ENCODE results near the gene CSTF1.

DNA sequence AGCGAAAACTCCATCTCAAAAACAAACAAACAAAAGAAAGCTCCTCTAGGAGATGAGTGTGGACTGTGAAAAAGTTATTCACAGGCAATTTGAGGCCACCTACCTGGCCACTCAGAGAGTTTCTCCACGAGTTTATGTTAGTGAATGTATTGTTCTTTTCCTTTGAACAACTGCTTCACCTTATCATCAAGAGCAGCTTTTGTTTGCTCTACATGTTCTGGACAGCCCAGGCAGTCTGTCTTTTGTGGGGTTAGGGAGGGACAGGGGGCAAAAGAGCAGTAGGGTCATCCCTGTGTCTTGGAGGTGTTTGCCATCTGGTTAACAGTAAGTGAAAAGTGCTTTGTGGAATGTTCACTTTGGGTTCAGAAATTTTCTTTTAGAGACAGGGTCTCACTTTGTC is 27.6 kb downstream of the CSTF1 start:
- TF ChIP-seq, protein P1, sequence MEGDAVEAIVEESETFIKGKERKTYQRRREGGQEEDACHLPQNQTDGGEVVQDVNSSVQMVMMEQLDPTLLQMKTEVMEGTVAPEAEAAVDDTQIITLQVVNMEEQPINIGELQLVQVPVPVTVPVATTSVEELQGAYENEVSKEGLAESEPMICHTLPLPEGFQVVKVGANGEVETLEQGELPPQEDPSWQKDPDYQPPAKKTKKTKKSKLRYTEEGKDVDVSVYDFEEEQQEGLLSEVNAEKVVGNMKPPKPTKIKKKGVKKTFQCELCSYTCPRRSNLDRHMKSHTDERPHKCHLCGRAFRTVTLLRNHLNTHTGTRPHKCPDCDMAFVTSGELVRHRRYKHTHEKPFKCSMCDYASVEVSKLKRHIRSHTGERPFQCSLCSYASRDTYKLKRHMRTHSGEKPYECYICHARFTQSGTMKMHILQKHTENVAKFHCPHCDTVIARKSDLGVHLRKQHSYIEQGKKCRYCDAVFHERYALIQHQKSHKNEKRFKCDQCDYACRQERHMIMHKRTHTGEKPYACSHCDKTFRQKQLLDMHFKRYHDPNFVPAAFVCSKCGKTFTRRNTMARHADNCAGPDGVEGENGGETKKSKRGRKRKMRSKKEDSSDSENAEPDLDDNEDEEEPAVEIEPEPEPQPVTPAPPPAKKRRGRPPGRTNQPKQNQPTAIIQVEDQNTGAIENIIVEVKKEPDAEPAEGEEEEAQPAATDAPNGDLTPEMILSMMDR (IDR thresholded peaks at IDR 0.05 in 8 of 11, conservative IDR thresholded peaks at IDR 0.05 in 3 of 11) = no peak
- TF ChIP-seq POLR2A (IDR thresholded peaks at IDR 0.05) = no peak
